K562 (cell line): ENCODE data around the gene GPR39. TPM values are rescaled to one million over a fixed set of nuclear protein-coding genes. Genes with fewer than 3 reads are reported as not detected.
A peak's percentile ranks its signal among the peaks of the same experiment; 100 is the strongest.

Source experiments
- ATAC-seq: fragments of 200-7000 bp; cut with Tn5 transposase; 3 replicates; pipeline ENCODE4 v1.9.1; 2020; ENCODE audit warnings: moderate library complexity
- BruUV-seq: library from RNA; stranded (reverse); fragments of 400-500 nt; replicated peaks from 2 replicates; lab custom pipeline; 2021; lab: Mats Ljungman, UMichigan
- CTCF ChIA-PET: fragments of 300-600 bp; formaldehyde crosslinking; extraction: SDS; loops from one replicate; lab custom pipeline; 2021; ENCODE audit warnings: low intra/inter-chr PET ratio; lab: Yijun Ruan, JAX
- POLR2A ChIA-PET: fragments of 300-600, 350-650 bp; sonication (Branson Sonifier 250); formaldehyde crosslinking; extraction: SDS; loops from one replicate; lab custom pipeline; 2021; ENCODE audit warnings: antibody characterized with exemption, inconsistent platforms; lab: Yijun Ruan, JAX
- DNase-seq, 4 experiments: peaks; one replicate each; pipeline versions ENCODE4 v3.0.0 to v3.0.0-alpha.2; 2011 to 2018; ENCODE audit warnings: low spot score in 3 of 4, mixed read lengths in 3 of 4; ENCODE audit errors: extremely low read depth in 1 of 4
- FAIRE-seq: peaks from 2 replicates; lab custom pipeline; 2011; peaks lifted over from hg19 to GRCh38; lab: Jason Lieb, UNC
- H2AFZ ChIP-seq: 2 replicates; pipeline ENCODE4 v1.6.0; 2011; ENCODE audit warnings: low read depth, low read length, control low read depth, inconsistent platforms
- H3K27ac ChIP-seq: fragments of 200-600 bp; 3 replicates; pipeline ENCODE4 v1.8.0; 2011; ENCODE audit warnings: low read depth, mild to moderate bottlenecking, control low read depth, inconsistent platforms, low read length, moderate library complexity, mixed read lengths; ENCODE audit errors: extremely low read depth
- H3K27me3 ChIP-seq, 2 experiments: fragments of 300-600 bp in 1 of 2; 2 replicates in 1 of 2; 3 replicates in 1 of 2; pipeline versions ENCODE4 v1.6.0 to v1.8.0; 2011; ENCODE audit warnings: inconsistent platforms in 2 of 2, low read length in 2 of 2, mild to moderate bottlenecking in 1 of 2, mixed read lengths in 1 of 2, moderate library complexity in 1 of 2; ENCODE audit not compliant: control insufficient read depth in 2 of 2, insufficient read depth in 2 of 2
- H3K36me3 ChIP-seq: fragments of 300-600 bp; 3 replicates; pipeline ENCODE4 v1.8.0; 2011; ENCODE audit warnings: mild to moderate bottlenecking, low read length, inconsistent platforms; ENCODE audit not compliant: control insufficient read depth, insufficient read depth
- H3K4me1 ChIP-seq, 2 experiments: fragments of 200-600 bp in 1 of 2; replicated peaks in 1 of 2; 2 replicates in 1 of 2; 3 replicates in 1 of 2; pipeline versions ENCODE4 v1.5.1 to v1.8.0; 2011; ENCODE audit warnings: inconsistent platforms in 2 of 2, low read length in 2 of 2, mild to moderate bottlenecking in 1 of 2, mixed read lengths in 1 of 2, moderate library complexity in 1 of 2; ENCODE audit not compliant: control insufficient read depth in 2 of 2, insufficient read depth in 2 of 2
- H3K4me2 ChIP-seq: 2 replicates; pipeline ENCODE4 v1.6.1; 2011; ENCODE audit warnings: low read length, control low read depth, inconsistent platforms, mixed read lengths; ENCODE audit not compliant: insufficient read depth
- H3K4me3 ChIP-seq: fragments of 200-600 bp; sonication (generic), shearing (Covaris generic); 2 replicates; pipeline ENCODE4 v1.5.1; 2016; ENCODE audit warnings: control low read depth, inconsistent platforms
- H3K79me2 ChIP-seq: fragments of 200-600 bp; 3 replicates; pipeline ENCODE4 v1.8.0; 2011; ENCODE audit warnings: low read length, inconsistent platforms; ENCODE audit not compliant: control insufficient read depth, insufficient read depth
- H3K9ac ChIP-seq, 2 experiments: 2 replicates each; pipeline versions ENCODE4 v1.6.0 to v1.6.1; 2011; ENCODE audit warnings: low read depth in 2 of 2, low read length in 2 of 2, control low read depth in 1 of 2, inconsistent platforms in 1 of 2, mild to moderate bottlenecking in 1 of 2, mixed read lengths in 1 of 2; ENCODE audit not compliant: insufficient read depth in 1 of 2
- H3K9me1 ChIP-seq: one replicate; pipeline ENCODE4 v1.6.0; 2011; ENCODE audit warnings: inconsistent platforms, mild to moderate bottlenecking, low read length, moderate library complexity; ENCODE audit not compliant: control insufficient read depth, insufficient read depth
- H3K9me3 ChIP-seq: replicated peaks from 2 replicates; pipeline ENCODE4 v1.5.1; 2011; ENCODE audit warnings: low read depth, low read length, inconsistent platforms; ENCODE audit not compliant: control insufficient read depth, insufficient read depth
- H4K20me1 ChIP-seq: replicated peaks from 2 replicates; pipeline ENCODE4 v1.6.1; 2011; ENCODE audit warnings: low read length, inconsistent platforms, mixed read lengths; ENCODE audit not compliant: control insufficient read depth, insufficient read depth
- ARID1B ChIP-seq: fragments of 450-650 bp; IDR thresholded peaks from 2 replicates; pipeline ENCODE4 v1.6.1; 2016; ENCODE audit warnings: antibody characterized with exemption, mild to moderate bottlenecking, inconsistent platforms
- CBFA2T3 ChIP-seq: fragments of 450-650 bp; IDR thresholded peaks from 2 replicates; pipeline ENCODE4 v1.6.1; 2017
- EP300 ChIP-seq: IDR thresholded peaks from 2 replicates; pipeline ENCODE4 v1.6.1; 2012; ENCODE audit warnings: low read length, improper control_type of control experiment
- FIP1L1 ChIP-seq: fragments of 200-400 bp; formaldehyde crosslinking; IDR thresholded peaks from 2 replicates; pipeline ENCODE4 v1.6.1; 2018; ENCODE audit warnings: mild to moderate bottlenecking, low read depth, low read length; ENCODE audit not compliant: poor library complexity, severe bottlenecking
- LARP7 ChIP-seq: fragments of 450-650 bp; IDR thresholded peaks from 2 replicates; pipeline ENCODE4 v1.6.1; 2016
- PHF8 ChIP-seq: fragments of 200-600 bp; sonication (generic); IDR thresholded peaks from 2 replicates; pipeline ENCODE4 v1.6.1; 2012; ENCODE audit warnings: mixed run types, mild to moderate bottlenecking, inconsistent platforms, low read length, moderate library complexity, borderline replicate concordance
- SMAD2 ChIP-seq: fragments of 150-350 bp; IDR thresholded peaks from 2 replicates; pipeline ENCODE4 v1.6.1; 2014; ENCODE audit warnings: low read depth, mild to moderate bottlenecking, low read length
- SP2 ChIP-seq: IDR thresholded peaks from 2 replicates; pipeline ENCODE4 v1.6.1; 2011; ENCODE audit warnings: mild to moderate bottlenecking, low read depth, low read length, moderate library complexity; ENCODE audit not compliant: poor library complexity, severe bottlenecking; ENCODE audit errors: extremely low read depth
- TCF3 ChIP-seq: sonication (generic); formaldehyde crosslinking; IDR thresholded peaks from 2 replicates; pipeline ENCODE4 v1.4.0; 2020; ENCODE audit warnings: mild to moderate bottlenecking, missing genetic modification reagents
- ZNF507 ChIP-seq: conservative IDR thresholded peaks from 2 replicates; pipeline ENCODE4 v1.6.1; 2017; ENCODE audit warnings: missing genetic modification characterization, missing compliant biosample characterization
- WGBS: fragments of 100-300 bp; shearing (Covaris generic); methylation state at CpG from one replicate; pipeline ENCODE4 v1.1.6; 2016; ENCODE audit warnings: low coverage, mixed read lengths; ENCODE audit not compliant: insufficient coverage; ENCODE audit errors: missing lambda C conversion rate; 5-methylcytosine and 5-hydroxymethylcytosine counted together
- in situ Hi-C: fragments of 300-500 bp; cut with MboI; formaldehyde crosslinking; loops from 4 replicates; pipeline ENCODE4 v1.15.0; 2018; ENCODE audit warnings: inconsistent platforms, mixed read lengths
- intact Hi-C: fragments of 100-400 bp; cut with micrococcal nuclease; formaldehyde crosslinking; loops from 2 replicates; pipeline ENCODE4 v1.14.2; 2022
- polyA plus RNA-seq, 8 experiments: library from polyadenylated mRNA; depleted of rRNA in 4 of 8; stranded (reverse) in 5 of 8; unstranded in 3 of 8; fragments of >200 nt; fragmentation: Nextera tagmentation in 2 of 8; fragmentation: Illumina TruSeq in 1 of 8; extraction: Ambion mirVana in 2 of 8; extraction: Trizol in 1 of 8; gene quantifications; 2 replicates each; pipeline versions ENCODE4 v1.2.1 to v1.2.3, GENCODE V29; 2011 to 2014; ENCODE audit warnings: inconsistent platforms in 1 of 8, missing spikeins in 1 of 8
- total RNA-seq, 7 experiments: library from RNA; depleted of rRNA in 6 of 7; stranded (reverse); fragments of >200 nt in 6 of 7; fragmentation: Illumina TruSeq in 2 of 7; extraction: Trizol in 2 of 7; gene quantifications; 2 replicates each; pipeline versions ENCODE4 v1.2.1 to v1.2.3, GENCODE V29; 2011 to 2021; ENCODE audit warnings: low replicate concordance in 1 of 7

The GPR39 gene
- total and polyA plus RNA-seq, 9 of the 15 experiments (the other 6 are each of a cell fraction or from before 2014, with no cell fraction given) = 0.04 TPM; not detected in 8

GRCh38 chr2:132460781-132461180 is 44.2 kb downstream of the GPR39 start (continued):
- TF ChIP-seq FIP1L1 (no peak), TCF3 (CRISPR knock-in tag) (no peak)

GRCh38 chr2:132462236-132462635 is 45.6 kb downstream of the GPR39 start:
- POLR2A ChIA-PET = no interaction called here

More at GRCh38 chr2:132462236-132462635, 45.6 kb downstream of the GPR39 start:
- DNase-seq (peak in 1 of 4 experiments; percentile 3), FAIRE-seq (no peak), ATAC-seq (no peak)
- Histone ChIP-seq H3K4me1 (no peaks in the 10 kb centered on the region; a peak in 1 of 5 replicates), H4K20me1 (no peaks in the 10 kb centered on the region), H3K79me2 (no peaks in the 10 kb centered on the region), H3K4me3 (no peak overlapping the region), H2AFZ (no peak overlapping the region), H3K4me2 (no peak overlapping the region), H3K9me1 (no peaks in the 10 kb centered on the region), H3K27me3 (no peaks in the 10 kb centered on the region), H3K9ac (no peak overlapping the region), H3K9me3 (peaks cover under 1% of the 10 kb centered on the region; the same call in 1 of the 2 replicates), H3K27ac (no peak overlapping the region), H3K36me3 (no peaks in the 10 kb centered on the region)
- TF ChIP-seq CBFA2T3 (peak; percentile 58), LARP7 (no peak), PHF8 (no peak), SMAD2 (no peak), ZNF507 (tag) (no peak), EP300 (peak; percentile 15; the same call in 1 of the 2 replicates), SP2 (no peak), ARID1B (peak; percentile 18; the same call in 1 of the 2 replicates)
- WGBS = 0% methylated on average over 1 of the region's 1 CpG
- in situ Hi-C loops = no loop called here
- intact Hi-C loops = no loop called here
- BruUV-seq = no TSS peak
- CTCF ChIA-PET = no interaction called here
